Sigmoid colon (tissue), 7 donors: Measurements from ENCODE around the gene NTN1. TPM values are rescaled to one million over a fixed set of nuclear protein-coding genes. Genes with fewer than 3 reads are reported as not detected.

Experiments
- DNase-seq: peaks from one replicate; pipeline ENCODE4 v3.0.0-alpha.2; 2019
- H3K27ac ChIP-seq, 4 donors: fragments of 200-600 bp; sonication (generic); one replicate each; pipeline ENCODE4 v1.5.1; 2016 to 2019; ENCODE audit warnings: mild to moderate bottlenecking in 1 of 4
- H3K27me3 ChIP-seq, 3 donors: fragments of 200-600 bp; sonication (generic); one replicate each; pipeline ENCODE4 v1.5.1; 2019; ENCODE audit warnings: mild to moderate bottlenecking in 1 of 3
- H3K36me3 ChIP-seq, 4 donors: fragments of 200-600 bp; sonication (generic); one replicate each; pipeline ENCODE4 v1.5.1; 2016 to 2019
- H3K4me1 ChIP-seq, 4 donors: fragments of 200-600 bp; sonication (generic); one replicate each; pipeline ENCODE4 v1.5.1; 2017 to 2019
- H3K4me3 ChIP-seq, 4 donors: fragments of 200-600 bp; sonication (generic); one replicate each; pipeline ENCODE4 v1.5.1; 2017 to 2019; ENCODE audit warnings: mild to moderate bottlenecking in 2 of 4, moderate library complexity in 1 of 4
- H3K9me3 ChIP-seq, 4 donors: fragments of 200-600 bp in 3 of 4; sonication (generic) in 3 of 4; one replicate each; pipeline versions ENCODE4 v1.5.1 to v1.6.1; 2013 to 2019
- CTCF ChIP-seq, 4 experiments: fragments of 450-650 bp in 3 of 4; fragments of 200-600 bp in 1 of 4; IDR thresholded peaks; one replicate each; pipeline ENCODE4 v1.5.1; 2016 to 2019; ENCODE audit warnings: antibody characterized with exemption in 4 of 4, mild to moderate bottlenecking in 3 of 4, moderate library complexity in 2 of 4
- EP300 ChIP-seq, 4 donors: sonication (generic); formaldehyde crosslinking; IDR thresholded peaks; one replicate each; pipeline ENCODE4 v1.6.1; 2017; ENCODE audit warnings: antibody characterized with exemption in 4 of 4
- POLR2A ChIP-seq, 2 donors: fragments of 450-650 bp; IDR thresholded peaks; one replicate each; pipeline ENCODE4 v1.6.1; 2016; ENCODE audit warnings: antibody characterized with exemption in 2 of 2, mild to moderate bottlenecking in 2 of 2, moderate library complexity in 2 of 2
- POLR2AphosphoS5 ChIP-seq, 4 donors: sonication (generic); formaldehyde crosslinking; IDR thresholded peaks; one replicate each; pipeline ENCODE4 v1.6.1; 2017; ENCODE audit warnings: antibody characterized with exemption in 4 of 4
- WGBS, 2 donors: extraction: QIAGEN DNeasy Blood & Tissue Kit; methylation state at CpG; one replicate each; pipeline ENCODE4 v1.1.7; 2013; 5-methylcytosine and 5-hydroxymethylcytosine counted together
- intact Hi-C: fragments of 100-400 bp; cut with DNase I; formaldehyde crosslinking; loops from one replicate; pipeline ENCODE4 v1.15.1; 2023
- polyA plus RNA-seq, 3 donors: library from polyadenylated mRNA; stranded (reverse); fragments of 200-250 nt; gene quantifications; one replicate each; pipeline ENCODE4 v1.2.3, GENCODE V29; 2013
- total RNA-seq, 4 donors: library from RNA; depleted of rRNA; stranded (reverse); fragments of >200 nt; gene quantifications; one replicate each; pipeline ENCODE4 v1.1.0, GENCODE V29; 2016
- donor health status: healthy with polysubstance abuse.
- donor health status: Bipolar disorder and iron deficiency.
- donor health status: healthy.

NTN1 gene
- total and polyA plus RNA-seq, 7 donors, result 0.69 to 20.3 (median 10.5) TPM

GRCh38 chr17:9211133-9211765 lies 189.9 kb downstream of the NTN1 start:
- TF ChIP-seq EP300 (IDR thresholded peaks at IDR 0.05) (no peak), POLR2AphosphoS5 (IDR thresholded peaks at IDR 0.05) (no peak), POLR2A (IDR thresholded peaks at IDR 0.05) (no peak), CTCF (IDR thresholded peaks at IDR 0.05) (no peak)
- H3K27ac ChIP-seq, result no peak overlapping the region
- peaks cover 0 to 9% (median 0%) of the 10 kb centered on the region in 4 donors for H3K9me3 ChIP-seq
- H3K4me1 ChIP-seq, result peaks cover 0 to 12% (median 4%) of the 10 kb centered on the region in 4 donors
- WGBS, 2 donors, result 83 to 89% methylated on average over 13 of the region's 13 CpGs
- no peaks in the 10 kb centered on the region for H3K36me3 ChIP-seq
- intact Hi-C loops, result no loop called here
- DNase-seq, result no peak
- no peaks in the 10 kb centered on the region for H3K27me3 ChIP-seq
- no peak overlapping the region for H3K4me3 ChIP-seq

- Histone ChIP-seq H3K9me3 (peaks cover 0 to 9% (median 0%) of the 10 kb centered on the region in 4 donors), H3K27ac (no peak overlapping the region), H3K27me3 (no peaks in the 10 kb centered on the region), H3K4me1 (peaks cover 0 to 10% (median 7%) of the 10 kb centered on the region in 4 donors), H3K4me3 (no peak overlapping the region), H3K36me3 (no peaks in the 10 kb centered on the region)
- intact Hi-C loops, result no loop called here
- TF ChIP-seq POLR2AphosphoS5 (IDR thresholded peaks at IDR 0.05) (no peak), POLR2A (IDR thresholded peaks at IDR 0.05) (no peak), EP300 (IDR thresholded peaks at IDR 0.05) (no peak), CTCF (IDR thresholded peaks at IDR 0.05) (no peak)
- no peak for DNase-seq
- 95% methylated on average over 30 of the region's 30 CpGs for WGBS, 2 donors
These were observed 191.3 kb downstream of the NTN1 start for GRCh38 chr17:9212376-9213302.

GRCh38 chr17:9213303-9213640 lies 192.0 kb downstream of the NTN1 start:
- Histone ChIP-seq H3K9me3 (peaks cover 0 to 9% (median 0%) of the 10 kb centered on the region in 4 donors), H3K36me3 (no peaks in the 10 kb centered on the region), H3K27ac (no peak overlapping the region), H3K4me1 (peaks cover 0 to 14% (median 10%) of the 10 kb centered on the region in 4 donors), H3K27me3 (no peaks in the 10 kb centered on the region), H3K4me3 (no peak overlapping the region)
- 83 to 86% methylated on average over 3 of the region's 3 CpGs for WGBS, 2 donors
- DNase-seq, result no peak
- intact Hi-C loops, result no loop called here
- TF ChIP-seq POLR2AphosphoS5 (IDR thresholded peaks at IDR 0.05) (no peak), CTCF (IDR thresholded peaks at IDR 0.05) (no peak), EP300 (IDR thresholded peaks at IDR 0.05) (no peak), POLR2A (IDR thresholded peaks at IDR 0.05) (no peak)

GRCh38 chr17:9215465-9215864 lies 194.2 kb downstream of the NTN1 start:
- intact Hi-C loops, result no loop called here
- H3K9me3 ChIP-seq, result peaks cover 0 to 9% (median 0%) of the 10 kb centered on the region in 4 donors
- H3K27ac ChIP-seq, result no peak overlapping the region
- no peak overlapping the region for H3K4me3 ChIP-seq
- no peaks in the 10 kb centered on the region for H3K36me3 ChIP-seq
- no peak for TF ChIP-seq POLR2A (IDR thresholded peaks at IDR 0.05)
- TF ChIP-seq EP300 (IDR thresholded peaks at IDR 0.05), result no peak
- TF ChIP-seq POLR2AphosphoS5 (IDR thresholded peaks at IDR 0.05), result no peak
- TF ChIP-seq CTCF (IDR thresholded peaks at IDR 0.05), result no peak
- no peaks in the 10 kb centered on the region for H3K27me3 ChIP-seq
- DNase-seq, result no peak
- peaks cover 0 to 18% (median 10%) of the 10 kb centered on the region in 4 donors for H3K4me1 ChIP-seq
